ENCODE data around the gene PSMD12. TPM values are rescaled to one million over a fixed set of nuclear protein-coding genes. Genes with fewer than 3 reads are reported as not detected.
A peak's percentile ranks its signal among the peaks of the same experiment; 100 is the strongest.

PSMD12 gene
- total RNA-seq (10 to 100 TPM; 30.0 to 38.9 (median 33.0) TPM), polyA plus RNA-seq (10 to 100 TPM; 11.4 to 21.1 (median 15.7) TPM)

DNA sequence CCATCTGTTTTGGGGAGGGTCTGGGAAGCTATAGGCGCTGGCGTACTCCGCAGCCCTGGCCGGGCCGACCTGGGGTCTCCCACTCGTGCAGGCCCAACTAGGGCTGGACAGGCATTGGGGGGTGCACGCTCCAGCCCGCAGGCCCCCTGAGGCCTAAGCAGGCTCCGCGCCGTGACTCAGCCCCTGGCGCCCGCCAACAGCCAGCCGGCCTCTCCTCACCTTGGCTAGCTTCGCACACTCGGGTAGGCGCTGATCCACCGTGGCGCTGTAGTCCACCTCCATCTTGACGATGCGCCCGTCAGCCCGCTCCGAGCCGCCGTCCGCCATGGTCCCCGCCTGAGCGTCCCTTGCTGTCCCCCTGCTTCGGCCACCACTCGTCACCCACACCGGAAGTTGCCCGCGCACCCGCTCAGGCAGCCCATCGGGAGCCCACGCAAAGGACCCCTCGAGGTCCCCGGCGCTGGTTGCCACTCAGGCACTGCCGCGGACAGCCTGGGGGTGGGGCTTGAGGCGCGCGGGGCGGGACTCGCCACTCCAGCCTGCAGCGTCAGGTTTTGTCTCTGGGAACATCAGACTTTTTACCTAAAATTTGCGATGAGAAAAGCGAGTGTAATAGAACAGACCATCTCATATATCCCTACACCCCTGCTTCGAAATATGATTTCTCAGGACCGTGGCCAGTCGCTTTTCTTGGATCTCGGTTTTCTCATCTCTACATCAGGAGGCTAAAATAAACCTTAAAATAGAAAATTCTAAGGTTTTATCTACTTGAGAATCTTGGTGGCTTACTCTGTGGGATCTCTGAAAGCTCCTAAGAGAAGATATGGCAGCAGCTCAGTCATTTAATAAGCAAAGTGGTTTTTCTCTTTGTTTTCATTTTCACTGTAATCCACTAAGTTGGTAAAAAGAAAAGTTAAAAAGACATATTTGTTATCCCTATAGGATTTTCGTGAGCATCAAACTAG is at the start of gene PSMD12:
TSS of gene PSMD12 (minus strand) at position 385 of the 965 bp plus-strand sequence. CDS start at position 327, 58 bp downstream.
- Histone ChIP-seq H3K27ac (peak within 1 kb of the TSS; percentile 87 to 93 (median 92)), H3K36me3 (peaks cover 0 to 5% (median 0%) of the 10 kb centered on the region in 4 donors), H3K4me3 (peak within 1 kb of the TSS; percentile 64 to 94 (median 76)), H3K27me3 (no peaks in the 10 kb centered on the region), H3K4me1 (peaks cover 0 to 47% (median 32%) of the 10 kb centered on the region in 4 donors), H3K9me3 (no peaks in the 10 kb centered on the region)
- 1% methylated on average over 55 of the region's 55 CpGs for WGBS, 2 donors
- intact Hi-C loops (cut with DNase I): loop anchor here (5.0 to 10.0 kb wide), 2 partner anchors 124 to 348 kb away; partner anchors contain the start of gene NOL11
- TF ChIP-seq, protein P1, sequence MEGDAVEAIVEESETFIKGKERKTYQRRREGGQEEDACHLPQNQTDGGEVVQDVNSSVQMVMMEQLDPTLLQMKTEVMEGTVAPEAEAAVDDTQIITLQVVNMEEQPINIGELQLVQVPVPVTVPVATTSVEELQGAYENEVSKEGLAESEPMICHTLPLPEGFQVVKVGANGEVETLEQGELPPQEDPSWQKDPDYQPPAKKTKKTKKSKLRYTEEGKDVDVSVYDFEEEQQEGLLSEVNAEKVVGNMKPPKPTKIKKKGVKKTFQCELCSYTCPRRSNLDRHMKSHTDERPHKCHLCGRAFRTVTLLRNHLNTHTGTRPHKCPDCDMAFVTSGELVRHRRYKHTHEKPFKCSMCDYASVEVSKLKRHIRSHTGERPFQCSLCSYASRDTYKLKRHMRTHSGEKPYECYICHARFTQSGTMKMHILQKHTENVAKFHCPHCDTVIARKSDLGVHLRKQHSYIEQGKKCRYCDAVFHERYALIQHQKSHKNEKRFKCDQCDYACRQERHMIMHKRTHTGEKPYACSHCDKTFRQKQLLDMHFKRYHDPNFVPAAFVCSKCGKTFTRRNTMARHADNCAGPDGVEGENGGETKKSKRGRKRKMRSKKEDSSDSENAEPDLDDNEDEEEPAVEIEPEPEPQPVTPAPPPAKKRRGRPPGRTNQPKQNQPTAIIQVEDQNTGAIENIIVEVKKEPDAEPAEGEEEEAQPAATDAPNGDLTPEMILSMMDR (IDR thresholded peaks at IDR 0.05): no peak
- TF ChIP-seq POLR2A (IDR thresholded peaks at IDR 0.05) (peak; percentile 57 to 62), POLR2AphosphoS5 (IDR thresholded peaks at IDR 0.05) (peak; percentile 79 to 93 (median 90)), EP300 (IDR thresholded peaks at IDR 0.05) (peak in 1 of 4 donors; percentile 40)
- DNase-seq: peak; percentile 96

DNA sequence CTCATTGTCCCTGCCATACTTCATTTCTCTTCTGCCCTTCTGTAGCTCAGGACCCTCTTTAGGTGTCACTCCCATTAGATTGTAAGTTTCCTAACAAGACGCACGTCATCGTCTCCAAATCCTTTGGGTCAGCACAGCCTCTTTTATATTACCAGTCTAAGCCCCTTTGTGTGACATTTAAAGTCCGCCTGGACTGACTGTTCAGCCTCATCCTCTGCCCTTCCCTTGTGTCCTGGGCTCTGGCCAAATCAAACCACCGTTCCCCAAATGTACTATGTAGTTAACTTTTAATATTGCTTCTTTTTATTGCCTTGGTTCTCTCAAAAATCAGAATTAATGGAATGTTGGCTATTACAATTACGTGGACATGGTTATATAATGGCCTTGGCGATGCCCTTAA is 48.9 kb upstream of the PSMD12 start:
- H3K4me3 ChIP-seq: no peak overlapping the region
- H3K9me3 ChIP-seq: peaks cover 0 to 3% (median 0%) of the 10 kb centered on the region in 4 donors
- no peak overlapping the region for H3K27ac ChIP-seq
- intact Hi-C loops (cut with DNase I): no loop called here
- TF ChIP-seq EP300 (IDR thresholded peaks at IDR 0.05): no peak
- TF ChIP-seq POLR2A (IDR thresholded peaks at IDR 0.05): no peak
- TF ChIP-seq, protein P1 (IDR thresholded peaks at IDR 0.05): no peak
- TF ChIP-seq POLR2AphosphoS5 (IDR thresholded peaks at IDR 0.05): no peak
- no peaks in the 10 kb centered on the region for H3K36me3 ChIP-seq
- WGBS, 2 donors: 80 to 89% methylated on average over 7 of the region's 7 CpGs
- H3K4me1 ChIP-seq: no peaks in the 10 kb centered on the region
- H3K27me3 ChIP-seq: no peaks in the 10 kb centered on the region
- DNase-seq: no peak

DNA sequence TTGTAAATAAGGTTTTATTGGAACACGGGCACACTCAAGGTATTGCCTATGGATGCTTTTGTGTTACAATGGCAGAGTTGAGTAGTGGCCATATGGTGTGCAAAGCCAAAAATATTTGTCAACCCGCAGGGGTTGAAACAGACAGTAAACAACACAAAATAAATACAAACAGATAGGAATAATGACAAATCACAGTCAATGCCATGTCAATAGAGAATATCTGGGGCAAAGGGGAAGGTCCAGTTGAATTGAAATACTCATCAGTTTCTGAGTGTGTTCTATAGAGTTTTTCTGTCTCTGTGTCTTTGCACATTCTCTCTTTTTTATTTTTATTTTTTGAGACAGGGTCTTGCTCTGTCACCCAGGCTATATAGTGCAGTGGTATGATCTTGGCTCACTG is 48.2 kb upstream of the PSMD12 start:
- no peak for DNase-seq
- Histone ChIP-seq H3K9me3 (peaks cover 0 to 3% (median 0%) of the 10 kb centered on the region in 4 donors), H3K4me1 (no peaks in the 10 kb centered on the region), H3K27ac (no peak overlapping the region), H3K27me3 (no peaks in the 10 kb centered on the region), H3K4me3 (no peak overlapping the region), H3K36me3 (no peaks in the 10 kb centered on the region)
- TF ChIP-seq, protein P1 (IDR thresholded peaks at IDR 0.05): no peak
- TF ChIP-seq POLR2A (IDR thresholded peaks at IDR 0.05) (no peak), POLR2AphosphoS5 (IDR thresholded peaks at IDR 0.05) (no peak), EP300 (IDR thresholded peaks at IDR 0.05) (no peak)
- intact Hi-C loops (cut with DNase I): no loop called here
- WGBS, 2 donors: 93 to 99% methylated on average over 2 of the region's 2 CpGs

DNA sequence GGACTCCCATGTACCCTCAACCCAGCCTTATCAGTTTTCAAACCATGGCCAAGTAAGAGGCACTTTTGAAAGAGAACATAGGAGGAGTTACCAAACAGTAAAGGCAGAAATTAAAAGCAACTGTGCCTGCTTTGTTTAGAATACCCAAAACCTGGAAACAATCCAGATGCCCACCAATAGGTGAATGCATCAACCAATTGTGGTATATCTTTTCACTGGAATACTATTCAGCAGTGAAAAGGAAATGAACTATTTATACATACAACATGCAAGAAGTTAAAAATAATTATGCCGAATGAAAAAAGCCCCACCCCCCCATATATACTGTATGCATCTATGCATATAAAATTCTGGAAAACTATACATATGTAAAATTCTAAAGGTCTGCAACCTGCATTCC is 47.8 kb upstream of the PSMD12 start:
- no peak for TF ChIP-seq EP300 (IDR thresholded peaks at IDR 0.05)
- no peak for TF ChIP-seq POLR2A (IDR thresholded peaks at IDR 0.05)
- TF ChIP-seq POLR2AphosphoS5 (IDR thresholded peaks at IDR 0.05): no peak
- TF ChIP-seq, protein P1 (IDR thresholded peaks at IDR 0.05): no peak
- Histone ChIP-seq H3K4me1 (no peaks in the 10 kb centered on the region), H3K9me3 (peaks cover 0 to 3% (median 0%) of the 10 kb centered on the region in 4 donors), H3K4me3 (no peak overlapping the region), H3K36me3 (no peaks in the 10 kb centered on the region), H3K27ac (no peak overlapping the region), H3K27me3 (no peaks in the 10 kb centered on the region)
- 96 to 98% methylated on average over 1 of the region's 1 CpG for WGBS, 2 donors
- no peak for DNase-seq
- intact Hi-C loops (cut with DNase I): no loop called here

All from sigmoid colon (tissue), 7 donors.